IPS-15b (cell line): Measurements from ENCODE around the gene FAM162A.

Experiments used
- H3K27me3 ChIP-seq: one replicate; pipeline ENCODE4 v1.6.1; 2013; ENCODE audit warnings: low read length; ENCODE audit not compliant: control insufficient read depth, insufficient read depth
- H3K36me3 ChIP-seq: one replicate; pipeline ENCODE4 v1.6.1; 2013; ENCODE audit warnings: low read length; ENCODE audit not compliant: control insufficient read depth, insufficient read depth
- H3K4me1 ChIP-seq: one replicate; pipeline ENCODE4 v1.6.1; 2013; ENCODE audit warnings: mild to moderate bottlenecking, low read length; ENCODE audit not compliant: control insufficient read depth, insufficient read depth
- H3K4me3 ChIP-seq: one replicate; pipeline ENCODE4 v1.5.1; 2013; ENCODE audit warnings: low read depth, low read length
- H3K9ac ChIP-seq: one replicate; pipeline ENCODE4 v1.6.1; 2013; ENCODE audit warnings: low read depth, mild to moderate bottlenecking, low read length
- H3K9me3 ChIP-seq: one replicate; pipeline ENCODE4 v1.6.1; 2013; ENCODE audit warnings: mild to moderate bottlenecking, low read length; ENCODE audit not compliant: control insufficient read depth, insufficient read depth

Gene FAM162A

GRCh38 chr3:122390665-122391064 lies 6.7 kb downstream of the FAM162A start:
- Histone ChIP-seq H3K4me3 (no peak overlapping the region), H3K27me3 (no peaks in the 10 kb centered on the region), H3K36me3 (no peaks in the 10 kb centered on the region), H3K9ac (no peak overlapping the region), H3K4me1 (no peaks in the 10 kb centered on the region), H3K9me3 (no peaks in the 10 kb centered on the region)

GRCh38 chr3:122391681-122392446 lies 7.9 kb downstream of the FAM162A start:
- Histone ChIP-seq H3K27me3 (no peaks in the 10 kb centered on the region), H3K4me3 (no peak overlapping the region), H3K9me3 (no peaks in the 10 kb centered on the region), H3K9ac (no peak overlapping the region), H3K36me3 (no peaks in the 10 kb centered on the region), H3K4me1 (no peaks in the 10 kb centered on the region)

- Histone ChIP-seq H3K9ac (no peak overlapping the region), H3K27me3 (no peaks in the 10 kb centered on the region), H3K4me3 (no peak overlapping the region), H3K36me3 (no peaks in the 10 kb centered on the region), H3K4me1 (no peaks in the 10 kb centered on the region), H3K9me3 (no peaks in the 10 kb centered on the region)
Observed at GRCh38 chr3:122392868-122393844, 9.2 kb downstream of the FAM162A start.

GRCh38 chr3:122394173-122394572 lies 10.2 kb downstream of the FAM162A start:
- H3K9ac ChIP-seq: no peak overlapping the region
- H3K4me1 ChIP-seq: no peaks in the 10 kb centered on the region
- no peaks in the 10 kb centered on the region for H3K36me3 ChIP-seq
- no peak overlapping the region for H3K4me3 ChIP-seq
- no peaks in the 10 kb centered on the region for H3K27me3 ChIP-seq
- H3K9me3 ChIP-seq: no peaks in the 10 kb centered on the region

- H3K4me1 ChIP-seq: no peaks in the 10 kb centered on the region
- H3K27me3 ChIP-seq: no peaks in the 10 kb centered on the region
- no peak overlapping the region for H3K9ac ChIP-seq
- H3K9me3 ChIP-seq: no peaks in the 10 kb centered on the region
- no peak overlapping the region for H3K4me3 ChIP-seq
- H3K36me3 ChIP-seq: no peaks in the 10 kb centered on the region
Observed at GRCh38 chr3:122395582-122395981, 11.6 kb downstream of the FAM162A start.

GRCh38 chr3:122396511-122396910 lies 12.5 kb downstream of the FAM162A start:
- Histone ChIP-seq H3K4me1 (no peaks in the 10 kb centered on the region), H3K9ac (no peak overlapping the region), H3K9me3 (no peaks in the 10 kb centered on the region), H3K27me3 (no peaks in the 10 kb centered on the region), H3K4me3 (no peak overlapping the region), H3K36me3 (no peaks in the 10 kb centered on the region)

GRCh38 chr3:122397201-122397600 lies 13.2 kb downstream of the FAM162A start:
- H3K4me1 ChIP-seq: no peaks in the 10 kb centered on the region
- H3K27me3 ChIP-seq: no peaks in the 10 kb centered on the region
- no peak overlapping the region for H3K4me3 ChIP-seq
- H3K36me3 ChIP-seq: no peaks in the 10 kb centered on the region
- no peaks in the 10 kb centered on the region for H3K9me3 ChIP-seq
- no peak overlapping the region for H3K9ac ChIP-seq

GRCh38 chr3:122398920-122399319 lies 14.9 kb downstream of the FAM162A start:
- peaks cover 3% of the 10 kb centered on the region for H3K36me3 ChIP-seq
- no peaks in the 10 kb centered on the region for H3K9me3 ChIP-seq
- H3K27me3 ChIP-seq: no peaks in the 10 kb centered on the region
- H3K4me3 ChIP-seq: no peak overlapping the region
- no peaks in the 10 kb centered on the region for H3K4me1 ChIP-seq
- no peak overlapping the region for H3K9ac ChIP-seq

GRCh38 chr3:122403489-122403888 lies 19.5 kb downstream of the FAM162A start:
- H3K4me1 ChIP-seq: no peaks in the 10 kb centered on the region
- no peak overlapping the region for H3K9ac ChIP-seq
- no peaks in the 10 kb centered on the region for H3K27me3 ChIP-seq
- H3K9me3 ChIP-seq: no peaks in the 10 kb centered on the region
- no peak overlapping the region for H3K4me3 ChIP-seq
- H3K36me3 ChIP-seq: peaks cover 11% of the 10 kb centered on the region

GRCh38 chr3:122405015-122405414 lies 21.0 kb downstream of the FAM162A start:
- Histone ChIP-seq H3K4me1 (no peaks in the 10 kb centered on the region), H3K27me3 (no peaks in the 10 kb centered on the region), H3K4me3 (no peak overlapping the region), H3K9ac (no peak overlapping the region), H3K36me3 (peaks cover 11% of the 10 kb centered on the region), H3K9me3 (no peaks in the 10 kb centered on the region)

GRCh38 chr3:122406198-122406597 lies 22.2 kb downstream of the FAM162A start:
- Histone ChIP-seq H3K27me3 (no peaks in the 10 kb centered on the region), H3K4me1 (no peaks in the 10 kb centered on the region), H3K9me3 (no peaks in the 10 kb centered on the region), H3K9ac (no peak overlapping the region), H3K4me3 (no peak overlapping the region), H3K36me3 (peaks cover 11% of the 10 kb centered on the region)

- H3K36me3 ChIP-seq: peaks cover 10% of the 10 kb centered on the region
Observed at GRCh38 chr3:122407946-122408345, 24.0 kb downstream of the FAM162A start.

More at GRCh38 chr3:122407946-122408345, 24.0 kb downstream of the FAM162A start:
- Histone ChIP-seq H3K4me3 (no peak overlapping the region), H3K27me3 (no peaks in the 10 kb centered on the region), H3K4me1 (no peaks in the 10 kb centered on the region), H3K9me3 (no peaks in the 10 kb centered on the region), H3K9ac (no peak overlapping the region)
